Cardiac septum (tissue), 1 donor: Measurements from ENCODE around the gene RABGAP1L. TPM values are rescaled to one million over a fixed set of nuclear protein-coding genes. Genes with fewer than 3 reads are reported as not detected.

ENCODE experiments used
- DNase-seq: peaks from one replicate; pipeline ENCODE4 v3.0.0-alpha.2; 2020; ENCODE audit warnings: low spot score
- intact Hi-C: fragments of 100-400 bp; cut with DNase I; formaldehyde crosslinking; loops from one replicate; pipeline ENCODE4 v1.14.0; 2022
- total RNA-seq: library from RNA; stranded (reverse); fragmentation: NEBNext Ultra II Directional; extraction: Animal tissue kit (Norgen Biotek cat#: 25700); gene quantifications from one replicate; pipeline ENCODE4 v1.2.1, GENCODE V29; 2021
- donor health status: DM: no; HTN: no; CAD: no.

RABGAP1L gene
- total RNA-seq, 1 donor from 2014 or later: 109 TPM

GRCh38 chr1:174190691-174191199 is 31.4 kb downstream of the RABGAP1L start:
- no peak for DNase-seq
- intact Hi-C loops: no loop called here

GRCh38 chr1:174191349-174191862 is 32.1 kb downstream of the RABGAP1L start:
- DNase-seq: no peak
- intact Hi-C loops: no loop called here

GRCh38 chr1:174194461-174194860 is 35.1 kb downstream of the RABGAP1L start:
- no peak for DNase-seq
- intact Hi-C loops: no loop called here

- intact Hi-C loops: no loop called here
Observed at GRCh38 chr1:174197088-174197487, 37.8 kb downstream of the RABGAP1L start.

GRCh38 chr1:174197547-174197946 is 38.2 kb downstream of the RABGAP1L start:
- intact Hi-C loops: no loop called here
- DNase-seq: no peak

More at GRCh38 chr1:174197088-174197487, 37.8 kb downstream of the RABGAP1L start:
- no peak for DNase-seq

- DNase-seq: no peak
- intact Hi-C loops: no loop called here
Observed at GRCh38 chr1:174198202-174198601, 38.9 kb downstream of the RABGAP1L start.

GRCh38 chr1:174200746-174201145 is 41.4 kb downstream of the RABGAP1L start:
- intact Hi-C loops: no loop called here
- no peak for DNase-seq

GRCh38 chr1:174204697-174205308 is 45.5 kb downstream of the RABGAP1L start:
- intact Hi-C loops: no loop called here
- no peak for DNase-seq

GRCh38 chr1:174206148-174206836 is 47.0 kb downstream of the RABGAP1L start:
- intact Hi-C loops: loop anchor here (2.0 kb wide), 1 partner anchor 47 kb away; the partner anchor contains the start of gene RABGAP1L
- DNase-seq: no peak

- DNase-seq: no peak
- intact Hi-C loops: no loop called here
Observed at GRCh38 chr1:174209347-174210187, 50.2 kb downstream of the RABGAP1L start.

- DNase-seq: no peak
- intact Hi-C loops: no loop called here
Observed at GRCh38 chr1:174211486-174211885, 52.2 kb downstream of the RABGAP1L start.

- DNase-seq: no peak
- intact Hi-C loops: loop anchor here (2.0 kb wide), 1 partner anchor 121 kb away; no protein-coding TSS in a partner anchor
Observed at GRCh38 chr1:174215766-174216165, 56.4 kb downstream of the RABGAP1L start.

GRCh38 chr1:174217248-174217647 is 57.9 kb downstream of the RABGAP1L start:
- DNase-seq: no peak
- intact Hi-C loops: loop anchor here (2.0 kb wide), 1 partner anchor 122 kb away; no protein-coding TSS in a partner anchor

- DNase-seq: no peak
- intact Hi-C loops: loop anchor here (2.0 kb wide), 1 partner anchor 123 kb away; no protein-coding TSS in a partner anchor
Observed at GRCh38 chr1:174217787-174218574, 58.7 kb downstream of the RABGAP1L start.

GRCh38 chr1:174218983-174219382 is 59.7 kb downstream of the RABGAP1L start:
- intact Hi-C loops: no loop called here
- no peak for DNase-seq

GRCh38 chr1:174219606-174220370 is 60.5 kb downstream of the RABGAP1L start:
- intact Hi-C loops: no loop called here
- no peak for DNase-seq

GRCh38 chr1:174221681-174222080 is 62.4 kb downstream of the RABGAP1L start:
- no peak for DNase-seq
- intact Hi-C loops: no loop called here
